ENCODE results near the gene ACVR1C. TPM values are rescaled to one million over a fixed set of nuclear protein-coding genes. Genes with fewer than 3 reads are reported as not detected.
"Not testable (repeated sequence)": the region's sequence is repeated elsewhere in the genome, so short reads cannot be mapped to it uniquely, and the experiment has no call there.

Gene ACVR1C
- total RNA-seq, 1 donor from 2014 or later: 6.6 TPM

GRCh38 chr2:157592374-157592773 lies 36.3 kb downstream of the ACVR1C start:
- DNase-seq (ENCODE audit: extremely low spot score in 2 of 2): no peak
- no peak overlapping the region for H3K4me3 ChIP-seq
- intact Hi-C loops (cut with DNase I): no loop called here
- no peak overlapping the region for H3K27ac ChIP-seq
- no peaks in the 10 kb centered on the region for H3K27me3 ChIP-seq
- H3K4me1 ChIP-seq: peaks cover 5% of the 10 kb centered on the region
- no peaks in the 10 kb centered on the region for H3K9me3 ChIP-seq
- H3K36me3 ChIP-seq: no peaks in the 10 kb centered on the region
- no peak for TF ChIP-seq POLR2A (IDR thresholded peaks at IDR 0.05)
- TF ChIP-seq CTCF (IDR thresholded peaks at IDR 0.05): no peak
- TF ChIP-seq POLR2AphosphoS5 (IDR thresholded peaks at IDR 0.05; ENCODE audit: insufficient read depth in 1 of 2, low read depth in 1 of 2): no peak

GRCh38 chr2:157587576-157587975 lies 41.1 kb downstream of the ACVR1C start:
- no peaks in the 10 kb centered on the region for H3K9me3 ChIP-seq
- TF ChIP-seq CTCF (IDR thresholded peaks at IDR 0.05): no peak

GRCh38 chr2:157574165-157574564 lies 54.5 kb downstream of the ACVR1C start:
- H3K27ac ChIP-seq: no peak overlapping the region
- no peak overlapping the region for H3K4me3 ChIP-seq
- no peaks in the 10 kb centered on the region for H3K4me1 ChIP-seq
- intact Hi-C loops (cut with DNase I): no loop called here
- no peak for TF ChIP-seq POLR2A (IDR thresholded peaks at IDR 0.05)
- TF ChIP-seq CTCF (IDR thresholded peaks at IDR 0.05): no peak
- TF ChIP-seq POLR2AphosphoS5 (IDR thresholded peaks at IDR 0.05; ENCODE audit: insufficient read depth in 1 of 2, low read depth in 1 of 2): no peak
- no peak for DNase-seq (ENCODE audit: extremely low spot score in 2 of 2)
- H3K36me3 ChIP-seq: no peaks in the 10 kb centered on the region
- H3K9me3 ChIP-seq: no peaks in the 10 kb centered on the region
- no peaks in the 10 kb centered on the region for H3K27me3 ChIP-seq

More at GRCh38 chr2:157587576-157587975, 41.1 kb downstream of the ACVR1C start:
- Histone ChIP-seq H3K36me3 (no peaks in the 10 kb centered on the region), H3K27me3 (no peaks in the 10 kb centered on the region), H3K27ac (no peak overlapping the region), H3K4me3 (no peak overlapping the region), H3K4me1 (no peaks in the 10 kb centered on the region)
- intact Hi-C loops (cut with DNase I): no loop called here
- DNase-seq (ENCODE audit: extremely low spot score in 2 of 2): no peak

GRCh38 chr2:157572725-157573124 lies 55.9 kb downstream of the ACVR1C start:
- H3K9me3 ChIP-seq: no peaks in the 10 kb centered on the region
- DNase-seq (ENCODE audit: extremely low spot score in 2 of 2): no peak
- intact Hi-C loops (cut with DNase I): no loop called here
- H3K27me3 ChIP-seq: no peaks in the 10 kb centered on the region
- TF ChIP-seq CTCF (IDR thresholded peaks at IDR 0.05) (no peak), POLR2AphosphoS5 (IDR thresholded peaks at IDR 0.05; ENCODE audit: insufficient read depth in 1 of 2, low read depth in 1 of 2) (no peak), POLR2A (IDR thresholded peaks at IDR 0.05) (no peak)
- H3K36me3 ChIP-seq: no peaks in the 10 kb centered on the region
- no peak overlapping the region for H3K27ac ChIP-seq
- no peak overlapping the region for H3K4me3 ChIP-seq
- H3K4me1 ChIP-seq: no peaks in the 10 kb centered on the region

GRCh38 chr2:157566623-157567022 lies 62.0 kb downstream of the ACVR1C start:
- H3K9me3 ChIP-seq; H3K4me1 ChIP-seq; intact Hi-C loops (cut with DNase I); DNase-seq (ENCODE audit: extremely low spot score in 2 of 2); H3K27me3 ChIP-seq; H3K27ac ChIP-seq; H3K36me3 ChIP-seq; H3K4me3 ChIP-seq: not testable (repeated sequence)

GRCh38 chr2:157566113-157566512 lies 62.6 kb downstream of the ACVR1C start:
- H3K9me3 ChIP-seq; H3K4me3 ChIP-seq; H3K36me3 ChIP-seq; intact Hi-C loops (cut with DNase I); H3K4me1 ChIP-seq; H3K27ac ChIP-seq; H3K27me3 ChIP-seq; DNase-seq (ENCODE audit: extremely low spot score in 2 of 2): not testable (repeated sequence)
